ENCODE results near the gene MICU1. TPM values are rescaled to one million over a fixed set of nuclear protein-coding genes. Genes with fewer than 3 reads are reported as not detected.
A peak's percentile ranks its signal among the peaks of the same experiment; 100 is the strongest.
"Not testable (repeated sequence)": the region's sequence is repeated elsewhere in the genome, so short reads cannot be mapped to it uniquely, and the experiment has no call there.

Gene MICU1
- polyA plus RNA-seq, 1 donor: 111 TPM

DNA sequence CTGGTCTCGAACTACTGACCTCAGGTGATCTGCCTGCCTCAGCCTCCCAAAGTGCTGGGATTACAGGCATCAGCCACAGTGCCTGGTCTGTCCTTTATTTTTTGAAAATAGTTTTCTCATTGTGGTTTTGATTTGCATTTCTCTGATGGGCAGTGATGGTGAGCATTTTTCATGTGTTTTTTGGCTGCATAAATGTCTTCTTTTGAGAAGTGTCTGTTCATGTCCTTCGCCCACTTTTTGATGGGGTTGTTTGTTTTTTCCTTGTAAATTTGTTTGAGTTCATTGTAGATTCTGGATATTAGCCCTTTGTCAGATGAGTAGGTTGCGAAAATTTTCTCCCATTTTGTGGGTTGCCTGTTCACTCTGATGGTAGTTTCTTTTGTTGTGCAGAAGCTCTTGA, 182.9 kb downstream of the MICU1 start:
- not testable (repeated sequence) for DNase-seq

DNA sequence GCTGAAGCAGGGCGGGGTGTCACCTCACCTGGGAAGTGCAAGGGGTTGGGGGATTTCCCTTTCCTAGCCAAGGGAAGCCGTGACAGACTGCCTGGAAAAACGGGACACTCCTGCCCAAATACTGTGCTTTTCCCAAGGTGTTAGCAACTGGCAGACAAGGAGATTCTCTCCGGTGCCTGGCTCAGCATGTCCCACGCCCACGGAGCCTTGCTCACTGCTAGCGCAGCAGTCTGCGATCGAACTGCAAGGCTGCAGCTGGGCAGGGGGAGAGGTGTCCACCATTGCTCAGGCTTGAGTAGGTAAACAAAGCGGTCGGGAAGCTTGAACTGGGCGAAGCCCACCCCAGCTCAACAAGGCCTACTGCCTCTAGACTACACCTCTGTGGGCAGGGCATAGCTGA, 190.3 kb downstream of the MICU1 start:
- no peak for DNase-seq

DNA sequence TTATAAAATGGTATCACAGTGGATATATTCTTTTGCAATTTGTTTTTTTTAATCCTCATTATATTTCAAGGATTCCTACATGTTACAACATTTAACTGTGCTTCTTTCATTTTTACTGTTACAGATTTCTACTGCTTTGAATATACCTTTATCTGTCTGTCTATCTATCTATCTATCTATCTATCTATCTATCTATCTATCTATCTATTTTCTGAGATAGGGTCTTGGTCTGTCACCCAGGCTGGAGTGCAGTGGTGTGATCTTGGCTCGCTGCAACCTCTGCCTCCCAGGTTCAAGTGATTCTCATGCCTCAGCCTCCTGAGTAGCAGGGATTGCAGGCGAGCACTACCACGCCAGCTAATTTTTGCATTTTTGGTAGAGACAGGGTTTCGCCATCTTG, 194.9 kb downstream of the MICU1 start:
- DNase-seq: not testable (repeated sequence)

DNA sequence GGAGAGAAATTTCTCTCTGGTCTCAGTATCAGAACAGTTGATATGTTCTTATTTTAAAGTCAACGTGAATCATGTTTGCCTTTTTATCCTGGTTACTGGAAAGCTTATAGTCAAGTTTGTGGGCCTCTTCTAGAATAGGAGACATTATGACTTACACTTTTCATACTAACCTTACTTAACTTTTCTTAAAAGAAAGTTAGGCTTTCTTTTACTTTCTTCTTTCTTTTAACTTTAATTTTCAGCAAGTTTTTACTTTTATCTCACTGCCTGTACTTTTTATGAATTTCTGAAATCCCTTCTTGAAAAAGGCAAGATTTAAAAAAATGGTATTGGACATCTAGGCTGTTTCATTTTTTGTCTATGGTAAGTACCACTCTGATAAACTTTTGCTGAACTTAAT, 195.9 kb downstream of the MICU1 start:
- DNase-seq: no peak

DNA sequence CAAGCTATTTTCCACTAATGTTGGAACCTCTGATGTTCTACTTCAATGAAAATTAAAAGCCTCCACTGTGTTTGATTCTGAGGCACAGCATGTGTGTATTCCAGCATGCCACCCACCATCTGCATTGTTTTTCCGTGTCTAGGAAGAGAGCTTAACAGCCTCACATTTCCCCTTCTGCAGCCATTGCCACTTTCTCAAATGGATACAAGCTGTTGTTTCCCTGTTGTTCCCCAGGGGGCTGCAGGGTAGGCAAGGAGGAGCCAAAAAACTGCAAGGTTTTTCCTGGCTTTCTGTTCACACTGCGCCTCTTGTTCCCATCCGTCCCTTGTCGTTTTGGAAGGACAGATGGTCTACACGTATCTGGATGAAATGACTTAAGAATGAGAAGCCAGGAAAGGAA, 198.9 kb downstream of the MICU1 start:
- DNase-seq: peak; percentile 22

DNA sequence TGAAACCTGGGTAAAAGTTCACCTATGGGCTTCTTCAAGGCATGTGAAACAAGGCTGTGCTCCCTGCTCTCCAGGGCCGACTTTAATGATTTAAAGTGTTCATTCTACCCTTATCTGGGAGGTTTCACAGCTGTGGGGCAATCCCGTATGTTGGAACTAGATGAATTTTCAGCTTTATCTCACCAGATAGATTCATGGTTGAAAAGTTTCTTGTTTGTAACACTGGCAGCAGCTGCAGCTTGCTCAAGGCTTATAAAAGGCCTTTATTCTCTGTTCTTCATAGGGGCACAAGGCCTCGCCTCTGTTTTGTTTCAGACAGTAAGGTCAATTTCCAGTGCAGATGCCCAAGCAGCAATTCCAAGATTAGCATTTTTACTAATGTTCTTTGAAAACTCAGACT, 200.7 kb downstream of the MICU1 start:
- no peak for DNase-seq

DNA sequence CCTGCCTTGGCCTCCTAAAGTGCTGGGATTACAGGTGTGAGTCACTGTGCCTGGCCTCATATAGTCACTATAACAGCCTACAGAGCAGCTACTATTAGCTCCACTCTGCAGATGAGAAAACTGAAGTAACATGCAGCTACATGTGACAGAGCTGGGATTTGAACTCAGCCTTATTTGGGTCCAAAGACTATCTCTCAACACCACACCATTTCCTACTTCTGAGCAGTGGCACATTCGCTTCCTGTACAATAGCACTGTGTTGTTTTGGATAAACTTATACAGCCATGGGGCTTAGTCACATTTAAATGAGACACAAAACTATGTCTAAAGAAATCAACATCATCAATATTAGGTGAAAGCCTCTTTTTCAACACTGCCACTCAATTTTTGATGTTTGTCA, 201.3 kb downstream of the MICU1 start:
- no peak for DNase-seq

DNA sequence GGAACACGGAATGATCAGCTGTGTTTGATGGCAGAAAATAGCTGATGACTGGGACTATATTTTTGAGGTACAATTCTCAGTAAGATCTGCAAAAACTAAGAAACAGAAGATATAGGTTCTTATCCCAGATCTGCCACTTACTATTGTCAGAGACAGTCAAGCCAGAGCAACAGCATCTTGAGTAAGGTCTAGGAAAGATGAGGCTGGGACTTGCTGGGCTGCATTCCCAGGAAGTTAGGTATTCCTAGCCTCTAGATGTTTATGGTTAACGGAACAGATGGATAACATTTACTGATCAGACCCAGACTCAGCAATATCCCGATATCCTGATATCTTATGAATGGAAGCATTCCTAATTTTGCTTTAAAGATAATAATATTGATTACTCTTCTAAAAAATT, 202.5 kb downstream of the MICU1 start:
- no peak for DNase-seq

DNA sequence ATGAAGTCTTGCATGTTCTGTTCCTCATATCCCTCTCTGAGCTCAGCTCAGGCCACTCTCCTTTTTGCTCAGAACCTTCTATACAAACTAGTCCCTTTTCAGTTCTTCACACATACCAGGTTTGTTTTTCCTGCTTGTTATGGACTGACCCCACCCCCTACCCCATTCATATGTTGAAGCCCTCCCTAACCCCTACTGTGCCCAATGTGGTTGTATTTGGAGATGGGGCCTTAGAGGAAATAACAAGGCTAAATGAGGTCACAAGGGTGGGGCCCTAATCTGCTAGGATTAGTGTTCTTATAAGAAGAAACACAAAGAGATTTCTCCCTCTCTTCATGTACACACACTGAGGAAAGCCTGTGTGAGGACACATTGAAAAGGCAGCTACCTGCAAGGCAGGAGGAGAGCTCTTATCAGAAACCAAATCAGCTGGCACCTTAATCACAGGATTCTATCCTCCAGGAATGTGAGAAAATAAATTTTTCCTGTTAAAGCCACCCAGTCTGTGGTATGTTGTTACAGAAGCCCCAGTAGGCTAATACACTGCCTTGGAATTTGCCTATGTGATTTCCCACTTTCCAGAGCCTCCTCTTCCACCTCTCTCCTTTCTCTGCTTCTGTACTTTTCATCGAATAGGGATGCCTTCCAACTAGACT, 203.9 kb downstream of the MICU1 start:
- DNase-seq: no peak

DNA sequence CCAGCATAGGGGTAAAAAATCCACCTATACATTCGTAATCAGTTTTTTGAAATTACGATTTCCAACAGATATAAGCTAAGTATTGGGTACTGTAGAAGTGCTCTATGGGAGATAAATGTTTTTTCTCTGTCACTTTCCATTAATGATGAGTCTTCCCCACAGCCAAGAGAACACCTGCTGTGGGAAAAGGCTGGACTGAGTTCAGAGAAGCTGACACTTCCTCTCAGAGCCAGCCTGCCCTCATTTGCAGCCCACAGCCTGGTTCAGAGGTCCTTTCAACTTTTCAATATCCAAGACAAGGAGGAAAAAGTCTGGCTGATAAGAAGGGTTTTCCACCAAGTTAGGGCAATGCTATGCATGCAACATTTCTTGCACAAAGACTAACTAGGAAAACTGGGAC, 206.6 kb downstream of the MICU1 start:
- DNase-seq: no peak

DNA sequence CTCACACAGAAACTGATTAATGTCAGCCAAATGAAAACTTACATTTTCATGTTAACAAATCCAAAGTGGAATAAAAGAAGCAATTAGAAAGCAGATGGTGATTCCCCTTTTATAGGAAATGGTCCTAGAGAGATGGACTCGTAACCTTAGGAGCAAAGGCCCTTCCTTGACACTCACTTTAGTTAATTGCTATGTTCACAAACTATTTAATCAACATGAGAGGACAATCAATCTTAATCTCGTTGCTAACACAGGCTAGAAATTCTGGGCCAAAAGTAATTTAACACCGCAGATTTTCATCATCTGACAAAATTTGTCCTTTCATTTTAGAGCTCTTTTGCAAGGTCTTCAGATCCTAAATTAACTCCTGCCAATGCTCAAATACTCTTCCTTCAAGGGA, 207.2 kb downstream of the MICU1 start:
- no peak for DNase-seq

DNA sequence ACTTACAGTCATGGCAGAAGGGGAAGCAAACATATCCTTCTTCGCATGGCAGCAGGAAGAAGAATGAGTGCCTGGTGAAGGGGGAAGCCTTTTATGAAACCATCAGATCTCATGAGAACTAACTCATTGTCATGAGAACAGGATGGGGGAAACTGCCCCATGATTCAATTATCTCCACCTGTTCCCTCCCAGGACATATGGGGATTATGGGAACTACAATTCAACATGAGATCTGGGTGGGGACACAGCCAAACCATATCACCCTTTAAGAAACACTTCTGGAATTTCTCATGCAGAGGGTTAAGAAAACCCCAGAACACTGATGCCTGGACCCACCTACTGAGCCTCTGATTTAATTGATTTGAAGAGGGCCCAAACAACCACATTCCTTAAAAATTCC, 207.9 kb downstream of the MICU1 start:
- no peak for DNase-seq

DNA sequence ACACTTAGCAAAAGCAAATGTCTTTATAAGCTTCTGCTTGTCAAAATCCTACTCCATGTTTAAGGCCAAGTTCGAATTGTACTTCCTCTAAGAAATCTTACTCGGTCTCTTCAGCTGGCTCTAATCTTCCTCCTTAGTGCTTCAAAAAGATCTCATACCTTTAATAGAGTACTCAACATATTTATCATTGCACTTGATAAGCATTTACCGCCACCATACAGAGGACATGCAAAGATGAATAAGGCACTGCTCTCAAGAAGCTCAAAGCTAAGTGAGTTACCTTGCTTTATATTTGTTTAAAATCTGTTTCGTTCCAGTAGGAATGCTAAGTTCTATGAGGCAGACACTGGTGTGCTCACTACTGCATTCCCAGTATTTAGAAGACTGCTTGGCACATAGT, 209.2 kb downstream of the MICU1 start:
- no peak for DNase-seq

DNA sequence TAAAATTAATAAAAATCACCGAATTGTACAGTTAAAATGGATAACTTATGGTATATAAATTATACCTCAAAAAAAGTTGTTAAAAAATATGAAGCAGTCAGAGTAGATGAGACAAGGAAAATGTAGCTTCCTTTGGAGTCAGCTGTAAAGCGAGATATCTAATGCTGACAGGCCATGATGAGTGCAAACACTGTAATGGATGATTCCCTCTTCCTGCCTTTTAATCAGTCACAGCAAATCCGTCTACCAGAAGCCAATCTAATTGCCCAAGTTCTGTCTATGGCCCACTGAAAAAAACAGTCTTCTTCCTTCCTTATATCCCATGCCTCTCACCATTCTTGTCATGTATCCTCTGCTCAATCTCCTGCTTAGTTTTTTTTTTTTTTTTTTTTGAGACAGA, 211.2 kb downstream of the MICU1 start:
- no peak for DNase-seq

DNA sequence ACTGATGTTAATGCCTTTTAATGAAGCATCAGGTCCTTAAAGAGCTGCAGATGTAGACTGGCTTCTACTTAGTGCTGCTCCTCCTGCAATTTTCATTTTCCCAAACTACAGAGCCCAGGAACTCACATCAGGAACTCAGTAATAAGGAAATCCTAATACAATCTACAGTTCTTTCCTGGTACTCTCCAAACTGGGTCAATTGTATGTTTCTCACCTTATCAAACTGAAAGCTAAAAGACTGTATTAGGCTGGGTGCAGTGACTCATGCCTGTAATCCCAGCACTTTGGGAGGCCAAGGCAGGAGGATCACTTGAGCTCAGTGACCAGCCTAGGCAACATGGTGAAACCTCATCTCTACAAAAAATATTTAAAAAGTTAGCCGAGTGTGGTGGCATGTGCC, 216.7 kb downstream of the MICU1 start:
- no peak for DNase-seq

DNA sequence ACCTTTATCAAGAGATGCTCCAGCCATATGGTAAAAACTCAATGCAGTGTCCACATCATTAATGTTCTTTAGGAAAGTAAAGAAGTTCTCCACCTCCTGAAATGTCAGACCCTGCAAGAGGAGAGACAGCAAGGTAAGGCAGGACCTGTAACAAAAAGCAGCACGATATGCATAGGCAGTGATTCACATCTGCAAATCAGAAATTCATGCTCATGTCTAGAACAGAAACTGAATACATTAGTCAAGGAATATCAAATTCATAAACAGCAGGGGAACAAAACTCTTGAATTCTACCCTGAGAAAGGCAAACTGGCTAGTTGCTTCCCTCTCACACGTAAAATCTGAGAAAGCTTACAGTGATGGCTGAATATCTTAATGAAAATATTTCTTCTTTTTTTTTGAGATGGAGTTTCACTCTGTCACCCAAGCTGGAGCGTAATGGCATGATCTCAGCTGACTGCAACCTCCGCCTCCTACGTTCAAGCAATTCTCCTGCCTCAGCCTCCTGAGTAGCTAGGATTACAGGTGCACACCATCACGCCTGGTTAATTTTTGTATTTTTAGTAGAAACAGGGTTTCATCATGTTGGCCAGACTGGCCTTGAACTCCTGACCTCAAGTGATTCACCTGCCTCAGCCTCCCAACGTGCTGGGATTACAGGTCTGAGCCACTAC, 217.8 kb downstream of the MICU1 start:
- no peak for DNase-seq

DNA sequence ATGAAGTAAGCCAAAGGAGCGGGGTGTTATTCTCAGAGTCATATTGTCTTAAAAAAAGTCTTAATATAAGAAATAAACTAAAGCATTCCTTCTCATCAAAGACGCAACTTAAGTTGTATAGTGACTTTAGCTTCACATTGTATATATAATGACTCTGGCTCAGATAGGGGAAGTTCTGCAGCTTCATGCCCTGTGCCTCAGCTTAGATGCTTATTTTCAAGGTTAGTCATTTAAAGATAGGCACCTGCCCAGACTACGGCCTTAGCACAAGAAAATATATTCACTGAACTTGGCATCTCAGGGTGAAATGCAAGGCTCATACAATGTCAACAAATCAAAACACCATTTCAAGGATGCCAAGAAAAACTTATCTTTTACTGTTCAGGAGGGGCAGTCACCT, 218.4 kb downstream of the MICU1 start:
- DNase-seq: no peak

DNA sequence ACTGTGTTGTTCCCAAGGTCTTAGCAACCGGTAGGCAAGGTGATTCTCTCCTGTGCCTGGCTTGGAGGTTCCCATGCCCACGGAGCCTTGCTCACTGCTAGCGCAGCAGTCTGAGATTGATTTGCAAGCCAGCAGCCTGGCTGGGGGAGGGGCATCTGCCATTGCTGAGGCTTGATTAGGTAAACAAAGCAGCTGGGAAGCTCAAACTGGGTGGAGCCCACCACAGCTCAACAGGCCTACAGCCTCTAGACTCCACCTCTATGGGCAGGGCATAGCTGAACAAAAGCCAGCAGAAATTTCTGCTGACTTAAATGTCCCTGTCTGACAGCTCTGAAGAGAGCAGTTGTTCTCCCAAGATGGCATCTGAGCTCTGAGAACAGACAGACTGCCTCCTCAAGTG, 230.3 kb downstream of the MICU1 start:
- not testable (repeated sequence) for DNase-seq

DNA sequence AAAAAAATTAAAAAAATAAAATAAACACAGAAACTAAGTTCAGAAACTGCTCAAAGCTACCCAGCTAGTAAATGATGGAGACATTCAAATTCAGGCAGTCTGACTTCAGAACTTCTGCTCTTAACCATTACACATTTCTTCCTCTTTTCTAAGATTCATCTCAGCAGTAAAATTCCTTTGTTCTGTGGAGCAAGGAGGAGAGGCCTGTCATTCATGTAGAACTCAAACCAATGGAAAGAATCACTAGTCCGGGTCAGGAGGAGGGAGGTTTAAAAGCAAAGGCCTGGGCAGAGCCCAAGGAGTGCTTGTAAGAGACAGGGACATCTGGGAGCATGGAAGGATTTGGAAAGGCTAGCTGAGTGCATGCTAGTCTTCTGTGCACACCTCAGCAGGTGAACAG, 233.3 kb downstream of the MICU1 start:
- no peak for DNase-seq

DNA sequence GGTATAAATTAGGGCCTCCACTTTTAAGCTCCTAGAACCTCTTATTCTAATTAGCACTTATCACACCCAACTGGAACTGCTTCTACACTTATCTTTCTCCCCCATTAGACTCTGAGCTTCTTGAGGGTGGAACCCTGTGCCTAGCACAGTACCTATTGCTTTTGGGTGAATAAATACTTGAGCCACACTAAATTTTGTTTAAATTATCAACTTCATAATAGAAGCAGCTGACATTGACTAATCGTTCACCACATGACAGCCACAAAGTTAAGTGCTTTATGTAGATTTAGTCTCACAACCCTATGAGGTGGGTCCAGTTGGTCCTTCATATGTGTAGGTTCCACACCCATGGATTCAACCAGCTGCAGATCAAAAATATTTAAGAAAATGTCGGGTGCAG, 235.1 kb downstream of the MICU1 start:
- DNase-seq: no peak

DNA sequence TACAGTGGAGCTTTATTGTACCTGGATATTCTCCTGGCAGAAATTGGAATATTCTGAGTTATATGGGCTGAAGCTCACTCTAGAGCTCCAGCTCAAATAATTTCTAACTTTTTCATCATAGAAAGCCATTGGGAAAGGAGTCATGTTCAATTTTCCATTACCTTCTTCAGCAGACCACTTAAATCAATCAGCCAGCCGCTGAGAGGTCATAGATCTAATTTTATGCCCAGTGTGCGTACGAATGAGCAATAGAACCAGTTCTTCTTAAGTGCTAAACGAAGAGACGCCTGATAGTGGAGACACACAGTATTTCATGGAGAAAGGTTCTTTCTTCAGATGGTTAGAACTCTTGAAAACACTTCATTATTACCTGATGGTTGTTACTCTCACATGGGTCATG, 236.2 kb downstream of the MICU1 start:
- no peak for DNase-seq

DNA sequence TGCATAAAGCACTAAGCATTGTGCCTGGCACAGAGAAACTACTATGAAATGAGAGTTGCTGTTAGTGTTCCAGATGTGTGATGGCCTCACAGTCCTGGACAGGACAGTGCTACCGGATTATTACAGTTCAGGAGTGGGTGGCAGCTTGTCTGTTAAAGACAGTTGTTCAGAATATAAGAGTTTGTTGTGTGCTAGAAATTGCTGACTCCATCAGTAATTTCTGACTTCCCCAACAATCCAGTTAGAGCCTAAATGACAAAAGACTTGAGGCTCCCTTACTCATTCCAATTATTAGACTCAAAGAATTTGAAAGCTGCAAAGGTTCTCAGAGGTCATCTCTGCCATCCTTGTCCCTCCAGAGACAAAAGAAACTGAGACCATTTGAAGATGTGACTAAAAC, 236.9 kb downstream of the MICU1 start:
- DNase-seq: no peak

DNA sequence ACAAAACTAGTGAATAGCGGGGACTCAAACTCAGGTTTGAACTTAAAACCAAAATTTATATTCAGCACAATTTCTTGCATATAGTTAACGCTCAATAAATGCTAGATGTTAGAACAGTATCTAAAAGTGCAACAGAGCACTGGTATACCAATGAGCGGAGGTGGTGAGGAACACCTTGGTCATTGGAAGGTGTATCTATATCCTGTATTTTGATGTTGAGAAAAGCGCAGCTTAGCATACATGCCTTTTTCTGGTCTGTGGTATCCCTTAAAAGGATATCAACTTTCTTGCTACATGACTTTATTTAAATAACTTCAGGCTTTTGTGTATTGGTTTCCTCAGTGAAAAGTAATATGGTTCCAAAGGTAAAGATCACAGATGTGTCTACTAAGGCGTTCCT, 237.8 kb downstream of the MICU1 start:
- DNase-seq: no peak

DNA sequence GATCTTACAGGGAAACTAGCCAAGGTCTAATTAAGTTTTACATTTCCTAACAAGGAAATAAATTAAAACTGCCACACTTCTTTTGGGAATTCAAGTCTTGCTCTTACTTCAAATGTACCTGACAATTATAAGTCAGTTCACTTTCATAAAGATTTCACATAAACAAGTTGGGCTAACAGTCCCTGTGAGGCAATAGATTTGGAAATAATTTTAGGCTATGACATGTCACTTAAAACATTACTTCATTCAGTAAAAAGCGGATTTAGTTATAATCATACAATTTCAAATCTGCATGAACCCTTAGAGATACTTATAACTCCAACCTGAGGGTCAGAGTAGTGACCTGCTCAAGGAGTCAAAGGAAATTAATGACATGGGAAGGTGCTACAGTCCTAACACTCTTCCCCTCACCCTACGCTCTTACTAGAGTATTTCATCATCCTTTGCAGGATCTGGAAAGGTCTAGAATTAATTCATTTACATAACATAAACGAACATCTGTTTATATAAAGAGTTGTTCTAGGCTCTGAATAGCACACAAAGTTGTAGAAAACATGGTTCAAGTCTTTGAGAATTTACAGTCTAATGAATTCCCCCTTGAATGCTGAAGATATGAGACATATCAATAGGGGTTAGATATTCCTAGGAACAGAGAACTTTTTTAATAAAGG, 238.8 kb downstream of the MICU1 start:
- no peak for DNase-seq
